Large intestine (tissue), 3 donors: ENCODE measurements around the gene BOK. TPM values are rescaled to one million over a fixed set of nuclear protein-coding genes. Genes with fewer than 3 reads are reported as not detected.
"Not testable (repeated sequence)": the region's sequence is repeated elsewhere in the genome, so short reads cannot be mapped to it uniquely, and the experiment has no call there.

Experiments
- DNase-seq, 2 donors: peaks; one replicate each; pipeline versions ENCODE4 v3.0.0 to v3.0.0-alpha.2; 2013
- H3K27ac ChIP-seq: one replicate; pipeline ENCODE4 v1.5.1; 2013; ENCODE audit warnings: low read length
- H3K27me3 ChIP-seq: 2 replicates; pipeline ENCODE4 v1.6.1; 2013; ENCODE audit warnings: low read length; ENCODE audit not compliant: control insufficient read depth, insufficient read depth
- H3K36me3 ChIP-seq: 2 replicates; pipeline ENCODE4 v1.6.1; 2013; ENCODE audit warnings: low read length; ENCODE audit not compliant: control insufficient read depth, insufficient read depth
- H3K4me1 ChIP-seq: one replicate; pipeline ENCODE4 v1.6.1; 2013; ENCODE audit warnings: low read length; ENCODE audit not compliant: control insufficient read depth, insufficient read depth
- H3K4me3 ChIP-seq: one replicate; pipeline ENCODE4 v1.5.1; 2013; ENCODE audit warnings: low read length
- H3K9me3 ChIP-seq: one replicate; pipeline ENCODE4 v1.6.1; 2013; ENCODE audit warnings: mild to moderate bottlenecking, low read depth, low read length, moderate library complexity; ENCODE audit not compliant: control insufficient read depth
- WGBS: methylation state at CpG from one replicate; pipeline ENCODE4 v1.1.5; 2013; ENCODE audit warnings: low lambda C conversion rate; ENCODE audit not compliant: insufficient coverage; 5-methylcytosine and 5-hydroxymethylcytosine counted together
- polyA plus RNA-seq: library from polyadenylated mRNA; unstranded; fragments of 120-200 nt; gene quantifications from one replicate; pipeline ENCODE4 v1.2.1, GENCODE V29; 2013

The BOK gene
- polyA plus RNA-seq, 1 donor = 8.8 TPM

DNA sequence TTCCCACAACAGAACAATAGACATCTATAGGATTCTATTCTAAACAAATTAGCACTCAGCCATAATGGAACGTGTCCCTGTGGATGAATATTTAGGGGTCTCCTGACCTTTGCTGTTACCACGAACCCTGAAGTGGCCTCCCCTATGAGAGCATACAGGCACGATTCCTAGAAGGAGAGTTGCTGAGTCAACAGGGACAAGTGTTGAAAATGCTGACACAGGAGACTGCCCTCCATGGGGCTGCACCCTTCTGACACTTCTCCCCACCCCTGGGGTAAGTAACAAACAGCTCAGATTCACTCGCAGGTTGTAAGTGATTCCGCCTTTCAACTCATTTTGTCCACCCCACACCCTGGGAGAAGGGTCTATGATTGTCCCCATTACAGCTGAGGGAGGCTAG is 36.1 kb upstream of the BOK start:
- Histone ChIP-seq H3K27ac (no peak overlapping the region), H3K27me3 (peaks cover 4% of the 10 kb centered on the region), H3K4me1 (no peaks in the 10 kb centered on the region), H3K9me3 (peaks cover under 1% of the 10 kb centered on the region), H3K4me3 (no peak overlapping the region), H3K36me3 (no peaks in the 10 kb centered on the region)
- no peak for DNase-seq
- no CpG with 5 or more reads among the region's 5 CpGs for WGBS

DNA sequence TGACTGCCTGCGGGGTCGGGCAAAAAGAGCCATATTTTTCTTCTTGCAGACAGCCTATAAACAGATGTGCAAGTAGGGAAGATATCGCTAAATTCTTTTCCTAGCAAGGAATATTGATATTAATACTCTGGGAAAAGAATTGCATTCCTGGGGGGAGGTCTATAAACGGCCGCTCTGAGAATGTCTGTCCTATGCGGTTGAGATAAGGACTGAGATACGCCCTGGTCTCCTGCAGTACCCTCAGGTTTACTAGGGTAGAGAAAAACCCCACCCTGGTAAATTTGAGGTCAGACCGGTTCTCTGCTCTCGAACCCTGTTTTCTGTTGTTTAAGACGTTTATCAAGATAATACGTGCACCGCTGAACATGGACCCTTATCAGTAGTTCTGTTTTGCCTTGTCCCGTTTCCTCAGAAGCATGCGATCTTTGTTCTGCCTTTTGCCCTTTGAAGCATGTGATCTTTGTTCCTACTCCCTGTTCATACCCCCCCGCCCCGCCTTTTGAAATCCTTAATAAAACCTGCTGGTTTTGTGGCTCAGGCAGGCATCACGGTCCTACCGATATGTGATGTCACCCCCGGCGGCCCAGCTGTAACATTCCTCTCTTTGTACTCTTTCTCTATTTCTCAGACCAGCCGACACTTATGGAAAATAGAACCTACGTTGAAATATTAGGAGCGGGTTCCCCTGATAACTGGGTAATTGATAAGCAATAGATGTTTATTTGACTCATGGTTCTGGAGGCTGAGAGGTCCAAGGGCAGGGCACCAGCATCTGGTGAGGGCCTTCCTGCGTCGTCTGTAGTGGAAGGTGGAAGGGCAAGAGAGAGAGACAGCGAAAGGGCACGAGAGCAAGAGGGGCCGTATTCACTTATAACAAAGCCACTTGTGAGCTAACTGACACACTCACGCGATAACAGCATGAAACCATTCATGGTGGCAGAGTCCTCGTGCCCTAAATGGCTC is 32.4 kb upstream of the BOK start:
- H3K36me3 ChIP-seq, H3K27ac ChIP-seq, DNase-seq, H3K27me3 ChIP-seq, H3K9me3 ChIP-seq, H3K4me3 ChIP-seq, H3K4me1 ChIP-seq: not testable (repeated sequence)
- no CpG with 5 or more reads among the region's 31 CpGs for WGBS

DNA sequence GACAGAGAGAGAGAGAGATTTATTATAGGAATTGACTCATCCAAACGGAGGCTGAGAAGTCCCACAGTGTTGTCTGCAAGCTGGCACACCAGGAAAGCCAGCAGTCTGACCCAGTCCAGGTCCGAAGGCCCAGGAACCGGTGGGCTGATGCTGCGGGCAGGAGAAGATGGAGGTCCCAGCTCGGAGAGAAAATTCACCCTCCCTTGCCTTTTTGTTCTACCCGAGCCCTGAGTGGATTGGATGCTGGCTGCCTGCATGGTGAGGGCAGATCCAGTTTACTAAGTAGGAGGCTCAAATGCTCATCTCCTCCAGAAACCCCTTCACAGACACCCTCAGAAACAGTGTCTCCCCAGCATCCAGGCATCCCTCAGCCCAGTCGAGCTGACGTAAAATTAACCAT is 28.0 kb upstream of the BOK start:
- no peaks in the 10 kb centered on the region for H3K9me3 ChIP-seq
- no peak overlapping the region for H3K4me3 ChIP-seq
- DNase-seq = no peak
- peaks cover 3% of the 10 kb centered on the region for H3K27me3 ChIP-seq
- WGBS = no CpG with 5 or more reads among the region's 8 CpGs
- no peaks in the 10 kb centered on the region for H3K4me1 ChIP-seq
- H3K27ac ChIP-seq = no peak overlapping the region
- H3K36me3 ChIP-seq = no peaks in the 10 kb centered on the region

DNA sequence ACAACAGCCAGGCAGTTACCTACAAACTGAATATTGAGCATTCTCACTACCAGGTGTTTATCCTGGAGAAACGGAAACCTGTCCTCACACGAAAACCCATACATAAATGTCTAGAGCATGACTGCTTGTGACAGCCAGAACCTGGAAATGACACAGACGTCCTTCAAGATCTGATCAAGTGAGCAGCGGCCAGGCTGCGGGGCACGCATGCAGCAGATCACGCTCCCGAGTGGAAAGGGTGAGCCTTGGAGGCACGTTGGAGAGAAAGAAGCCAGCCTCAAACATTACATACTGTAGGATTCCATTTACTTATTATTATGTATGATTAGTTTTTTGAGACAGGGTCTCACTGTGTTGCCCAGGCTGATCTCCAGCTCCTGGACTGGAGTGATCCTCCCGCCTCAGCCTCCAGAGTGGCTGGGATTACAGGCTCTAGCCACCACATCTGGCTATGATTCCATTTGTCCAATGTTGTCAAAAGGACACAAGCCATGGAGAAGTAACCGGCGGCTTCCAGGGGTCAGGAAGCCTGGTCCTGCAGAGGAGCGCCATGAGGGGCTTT is 27.3 kb upstream of the BOK start:
- Histone ChIP-seq H3K4me3 (no peak overlapping the region), H3K27ac (no peak overlapping the region), H3K4me1 (no peaks in the 10 kb centered on the region), H3K36me3 (no peaks in the 10 kb centered on the region), H3K9me3 (no peaks in the 10 kb centered on the region), H3K27me3 (peaks cover 3% of the 10 kb centered on the region)
- DNase-seq = no peak
- 100% methylated on average over 1 of the region's 13 CpGs for WGBS

DNA sequence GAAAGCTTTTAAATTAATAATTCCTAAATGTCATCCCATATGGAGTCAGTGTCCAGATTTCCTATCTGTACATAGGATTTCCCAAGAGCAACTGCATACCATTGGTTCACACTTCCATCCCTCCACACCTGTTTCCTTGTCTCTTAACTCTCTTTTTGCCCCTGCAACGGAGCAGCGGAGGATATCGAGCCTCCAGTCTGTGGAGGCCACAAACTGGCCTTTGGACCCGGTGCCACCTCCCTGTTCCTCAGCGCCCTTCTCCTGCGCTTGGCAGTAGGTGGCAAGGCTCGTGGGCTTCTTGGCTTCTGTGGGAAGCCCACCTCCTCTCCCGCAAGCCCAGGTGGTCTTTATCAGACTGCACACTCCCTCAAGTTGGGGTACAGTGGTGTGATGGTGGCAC is 26.4 kb upstream of the BOK start:
- Histone ChIP-seq H3K27ac (no peak overlapping the region), H3K36me3 (no peaks in the 10 kb centered on the region), H3K9me3 (no peaks in the 10 kb centered on the region), H3K4me3 (no peak overlapping the region), H3K4me1 (no peaks in the 10 kb centered on the region), H3K27me3 (peaks cover 3% of the 10 kb centered on the region)
- no peak for DNase-seq
- no CpG with 5 or more reads among the region's 8 CpGs for WGBS

DNA sequence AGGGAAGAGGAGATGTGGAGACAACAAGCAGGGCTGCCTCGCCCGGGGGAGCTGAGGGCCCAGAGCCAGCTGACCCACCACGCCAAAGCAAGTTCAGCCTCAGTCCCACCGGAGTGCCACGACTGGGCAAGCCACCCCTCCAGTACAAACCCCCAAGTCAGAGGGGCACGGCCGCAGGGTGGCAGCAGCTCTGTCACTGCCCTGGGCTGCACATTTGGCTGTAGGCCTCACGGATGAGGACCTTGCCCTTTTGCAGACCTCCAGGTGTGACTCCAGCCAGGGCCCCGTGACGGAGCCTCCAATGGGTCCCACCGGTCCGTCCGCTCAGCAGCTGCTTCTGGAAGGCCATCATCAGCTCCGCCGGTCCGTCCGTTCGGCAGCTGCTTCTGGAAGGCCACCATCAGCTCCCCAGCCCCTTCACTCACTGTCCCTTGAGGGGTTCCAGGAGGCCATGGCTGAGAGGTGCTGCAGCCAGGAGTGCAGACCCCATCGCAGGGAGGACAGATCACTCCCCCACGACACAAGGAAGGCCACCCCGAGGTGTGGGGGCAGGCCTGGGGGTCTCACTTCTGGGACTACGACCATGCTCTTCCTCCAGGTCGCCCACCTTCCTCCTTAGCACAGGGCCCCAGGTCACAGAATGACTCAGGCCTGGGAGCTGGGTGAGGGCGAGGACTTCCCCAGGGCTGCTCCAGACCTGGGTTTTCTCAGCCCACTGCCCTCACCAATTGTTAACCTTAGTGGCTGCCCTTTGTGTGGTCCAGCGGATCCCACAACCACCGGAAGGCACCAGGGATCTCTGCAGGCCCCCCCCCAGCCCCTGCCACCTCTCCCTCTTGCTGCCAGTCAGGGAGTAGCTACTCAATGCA is 25.6 kb upstream of the BOK start:
- H3K27ac ChIP-seq = no peak overlapping the region
- peaks cover 3% of the 10 kb centered on the region for H3K27me3 ChIP-seq
- DNase-seq = no peak
- no peaks in the 10 kb centered on the region for H3K36me3 ChIP-seq
- H3K4me3 ChIP-seq = no peak overlapping the region
- no peaks in the 10 kb centered on the region for H3K9me3 ChIP-seq
- H3K4me1 ChIP-seq = no peaks in the 10 kb centered on the region
- WGBS = no CpG with 5 or more reads among the region's 26 CpGs

DNA sequence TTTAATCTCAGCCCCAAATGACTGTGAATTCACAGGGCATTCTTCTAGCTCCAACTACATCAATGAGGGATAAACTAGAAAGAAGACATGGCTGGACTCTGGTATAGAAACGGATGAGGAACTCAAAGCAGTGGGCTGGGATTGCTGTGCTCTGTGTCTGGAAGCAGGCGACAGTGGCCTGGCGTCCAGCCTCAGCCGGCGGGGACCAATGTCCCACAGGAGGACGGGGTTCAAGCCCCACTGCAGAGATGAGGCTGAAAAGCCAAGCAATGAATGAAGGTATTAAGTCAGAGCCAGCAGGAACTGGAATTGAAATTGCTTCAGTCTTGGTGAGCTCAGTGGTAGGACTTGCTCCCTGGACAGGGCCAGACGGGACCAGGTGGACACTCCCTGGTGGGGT is 24.3 kb upstream of the BOK start:
- WGBS = no CpG with 5 or more reads among the region's 7 CpGs
- no peak for DNase-seq
- H3K4me3 ChIP-seq = no peak overlapping the region

DNA sequence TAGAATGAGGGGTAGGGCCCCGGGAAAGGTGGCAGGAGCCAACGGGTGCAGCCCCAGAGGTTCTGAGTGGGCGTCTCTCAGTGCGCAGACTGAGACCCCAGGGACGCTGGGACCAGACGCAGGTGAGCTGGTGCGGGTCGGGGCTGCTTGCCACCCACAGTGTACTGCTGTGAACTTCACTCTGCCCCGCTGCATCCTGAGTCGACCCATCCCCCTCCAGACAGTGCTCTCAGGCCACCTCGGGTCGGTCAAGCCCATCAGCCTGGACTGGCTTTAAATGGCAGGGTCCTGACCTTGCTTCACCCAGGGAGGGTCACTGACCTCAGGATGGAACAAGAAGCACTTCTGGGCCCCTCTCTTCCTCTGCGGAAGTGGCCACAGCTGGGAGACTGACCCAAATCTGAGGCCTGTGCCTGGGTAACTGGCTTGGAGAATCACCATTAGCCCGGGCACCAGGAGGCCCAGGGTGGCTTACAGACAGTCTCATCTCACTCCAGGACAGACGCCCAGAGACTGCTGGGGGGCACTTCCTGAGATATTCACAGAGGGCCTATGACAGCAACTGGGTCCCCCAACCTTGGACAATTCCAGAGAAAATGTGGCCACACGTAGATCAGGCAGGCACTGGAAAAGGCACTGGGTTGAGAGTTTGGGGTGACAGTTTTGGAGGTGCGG is 23.7 kb upstream of the BOK start:
- Histone ChIP-seq H3K4me1 (no peaks in the 10 kb centered on the region), H3K4me3 (no peak overlapping the region), H3K9me3 (no peaks in the 10 kb centered on the region), H3K27ac (no peak overlapping the region), H3K27me3 (peaks cover 3% of the 10 kb centered on the region), H3K36me3 (no peaks in the 10 kb centered on the region)
- no peak for DNase-seq
- WGBS = no CpG with 5 or more reads among the region's 17 CpGs

More for the DNA sequence above, 24.3 kb upstream of the BOK start:
- Histone ChIP-seq H3K36me3 (no peaks in the 10 kb centered on the region), H3K27me3 (peaks cover 3% of the 10 kb centered on the region), H3K4me1 (no peaks in the 10 kb centered on the region), H3K9me3 (no peaks in the 10 kb centered on the region), H3K27ac (no peak overlapping the region)

DNA sequence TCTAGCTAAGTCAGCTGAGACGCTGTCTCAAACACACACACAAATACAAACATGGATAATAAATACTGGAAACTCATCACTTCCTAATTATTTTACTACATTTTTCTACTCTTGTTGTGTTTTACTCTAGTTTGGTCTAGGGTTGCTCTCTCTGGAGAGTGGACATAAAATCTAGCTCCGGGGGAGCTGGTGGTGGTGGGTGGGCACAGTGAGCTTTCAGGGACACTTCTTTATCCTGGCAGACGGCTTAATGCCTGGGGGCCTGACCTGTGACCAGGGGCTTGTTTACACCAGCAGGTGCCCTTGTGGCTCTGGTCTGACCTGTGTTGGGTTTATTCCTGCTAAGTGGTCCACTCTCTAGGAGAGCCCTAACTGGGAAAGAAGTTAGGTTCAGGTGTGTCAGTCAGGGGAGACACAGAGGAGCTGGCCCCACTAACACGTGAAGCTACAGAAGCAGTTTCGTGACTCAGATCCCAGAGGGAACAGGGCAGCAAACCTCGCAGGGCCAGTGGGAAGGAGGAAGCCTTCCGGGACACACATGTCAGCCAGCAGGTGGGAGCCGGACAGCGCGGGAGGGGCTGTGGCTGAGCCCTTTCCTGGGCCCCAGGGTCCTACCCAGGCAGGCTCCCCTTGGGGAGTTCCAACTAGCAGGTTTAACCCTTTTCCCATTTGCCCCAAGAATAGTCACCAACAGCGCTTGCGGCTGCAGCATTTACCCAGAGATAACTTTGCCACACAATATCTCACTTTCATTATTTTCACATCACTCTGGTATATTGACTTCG is 22.5 kb upstream of the BOK start:
- Histone ChIP-seq H3K4me1 (no peaks in the 10 kb centered on the region), H3K4me3 (no peak overlapping the region), H3K36me3 (no peaks in the 10 kb centered on the region), H3K27ac (no peak overlapping the region), H3K9me3 (peaks cover under 1% of the 10 kb centered on the region), H3K27me3 (peaks cover 10% of the 10 kb centered on the region)
- DNase-seq = no peak
- WGBS = 81% methylated on average over 3 of the region's 13 CpGs
